ENCODE measurements around the gene NCAM1.
"Not testable (repeated sequence)": the region's sequence is repeated elsewhere in the genome, so short reads cannot be mapped to it uniquely, and the experiment has no call there.

NCAM1 gene

GRCh38 chr11:113018913-113019312 is 57.7 kb downstream of the NCAM1 start:
- DNase-seq (ENCODE audit: insufficient read length, low spot score) (no peak), FAIRE-seq (no peak)

- DNase-seq (ENCODE audit: insufficient read length, low spot score) = no peak
- FAIRE-seq = no peak
Measured at GRCh38 chr11:113019711-113020110, 58.5 kb downstream of the NCAM1 start.

- FAIRE-seq = no peak
- DNase-seq (ENCODE audit: insufficient read length, low spot score) = no peak
Measured at GRCh38 chr11:113021111-113021510, 59.9 kb downstream of the NCAM1 start.

GRCh38 chr11:113022262-113022661 is 61.0 kb downstream of the NCAM1 start:
- FAIRE-seq (no peak), DNase-seq (ENCODE audit: insufficient read length, low spot score) (no peak)

GRCh38 chr11:113023228-113023627 is 62.0 kb downstream of the NCAM1 start:
- no peak for DNase-seq (ENCODE audit: insufficient read length, low spot score)
- no peak for FAIRE-seq

GRCh38 chr11:113023986-113024385 is 62.8 kb downstream of the NCAM1 start:
- FAIRE-seq (no peak), DNase-seq (ENCODE audit: insufficient read length, low spot score) (no peak)

- no peak for FAIRE-seq
- no peak for DNase-seq (ENCODE audit: insufficient read length, low spot score)
Measured at GRCh38 chr11:113026778-113027177, 65.6 kb downstream of the NCAM1 start.

- DNase-seq (ENCODE audit: insufficient read length, low spot score) = no peak
- no peak for FAIRE-seq
Measured at GRCh38 chr11:113034576-113034975, 73.4 kb downstream of the NCAM1 start.

- DNase-seq (ENCODE audit: insufficient read length, low spot score) = no peak
- no peak for FAIRE-seq
Measured at GRCh38 chr11:113035708-113036107, 74.5 kb downstream of the NCAM1 start.

GRCh38 chr11:113043698-113044097 is 82.5 kb downstream of the NCAM1 start:
- no peak for DNase-seq (ENCODE audit: insufficient read length, low spot score)

GRCh38 chr11:113045146-113045545 is 83.9 kb downstream of the NCAM1 start:
- DNase-seq (ENCODE audit: insufficient read length, low spot score) = no peak
- FAIRE-seq = no peak

More at GRCh38 chr11:113043698-113044097, 82.5 kb downstream of the NCAM1 start:
- FAIRE-seq = no peak

- DNase-seq (ENCODE audit: insufficient read length, low spot score) = no peak
- no peak for FAIRE-seq
Measured at GRCh38 chr11:113046866-113047265, 85.6 kb downstream of the NCAM1 start.

GRCh38 chr11:113048820-113049768 is 87.9 kb downstream of the NCAM1 start:
- DNase-seq (ENCODE audit: insufficient read length, low spot score) (no peak), FAIRE-seq (no peak)

- FAIRE-seq; DNase-seq (ENCODE audit: insufficient read length, low spot score): not testable (repeated sequence)
Measured at GRCh38 chr11:113053042-113053441, 91.8 kb downstream of the NCAM1 start.

- DNase-seq (ENCODE audit: insufficient read length, low spot score) (no peak), FAIRE-seq (no peak)
Measured at GRCh38 chr11:113057038-113057437, 95.8 kb downstream of the NCAM1 start.

GRCh38 chr11:113059548-113059947 is 98.3 kb downstream of the NCAM1 start:
- DNase-seq (ENCODE audit: insufficient read length, low spot score) = no peak
- no peak for FAIRE-seq

GRCh38 chr11:113065330-113065729 is 104.1 kb downstream of the NCAM1 start:
- FAIRE-seq (no peak), DNase-seq (ENCODE audit: insufficient read length, low spot score) (no peak)

- FAIRE-seq (no peak), DNase-seq (ENCODE audit: insufficient read length, low spot score) (no peak)
Measured at GRCh38 chr11:113072237-113072858, 111.1 kb downstream of the NCAM1 start.

GRCh38 chr11:113073290-113073953 is 112.2 kb downstream of the NCAM1 start:
- FAIRE-seq = no peak

GRCh38 chr11:113075586-113076095 is 114.4 kb downstream of the NCAM1 start:
- no peak for DNase-seq (ENCODE audit: insufficient read length, low spot score)
- FAIRE-seq = no peak

More at GRCh38 chr11:113073290-113073953, 112.2 kb downstream of the NCAM1 start:
- DNase-seq (ENCODE audit: insufficient read length, low spot score) = no peak

GRCh38 chr11:113077379-113077778 is 116.2 kb downstream of the NCAM1 start:
- DNase-seq (ENCODE audit: insufficient read length, low spot score) = no peak
- no peak for FAIRE-seq

Data from GM19239 (cell line).